ENCODE results near the gene POPDC2. TPM values are rescaled to one million over a fixed set of nuclear protein-coding genes. Genes with fewer than 3 reads are reported as not detected.

Gene POPDC2
- total RNA-seq, 1 experiment from 2014 or later, result 0.37 TPM

GRCh38 chr3:119625451-119626153 is 34.8 kb downstream of the POPDC2 start:
- Histone ChIP-seq H4K5ac (ENCODE audit: insufficient read length, low read depth, low read length) (no peak overlapping the region), H3K27me3 (ENCODE audit: insufficient read depth, low read length) (no peaks in the 10 kb centered on the region; the same call in 1 of the 2 replicates), H4K91ac (ENCODE audit: insufficient read length, low read depth, low read length) (no peak overlapping the region), H3K14ac (ENCODE audit: insufficient read depth, low read length) (no peak overlapping the region), H3K27ac (ENCODE audit: insufficient read length, low read depth, low read length) (no peak overlapping the region), H3K9ac (ENCODE audit: extremely low read depth, insufficient read length, low read length) (no peak overlapping the region), H3K79me2 (ENCODE audit: insufficient read depth, low read length) (no peaks in the 10 kb centered on the region), H2AK5ac (ENCODE audit: insufficient read length, low read length) (no peak overlapping the region), H3K4ac (ENCODE audit: low read depth, low read length) (no peak overlapping the region), H2BK12ac (ENCODE audit: insufficient read length, low read depth, low read length) (no peak overlapping the region), H2BK120ac (ENCODE audit: low read depth, low read length, poor library complexity, severe bottlenecking) (no peak overlapping the region), H4K8ac (replicated peaks; ENCODE audit: insufficient read length, low read depth, low read length) (no peak overlapping the region), H3K18ac (ENCODE audit: insufficient read length, low read depth, low read length) (no peak overlapping the region), H3T11ph (ENCODE audit: low read length) (no peak overlapping the region), H3K4me1 (ENCODE audit: insufficient read depth, low read length) (no peaks in the 10 kb centered on the region), H3K23me2 (ENCODE audit: insufficient read length, low read depth, low read length, poor library complexity, severe bottlenecking) (no peaks in the 10 kb centered on the region), H4K20me1 (ENCODE audit: control insufficient read depth, insufficient read depth, insufficient read length) (no peaks in the 10 kb centered on the region), H3K56ac (ENCODE audit: insufficient read length, low read depth, low read length) (no peak overlapping the region), H3K9me3 (ENCODE audit: control insufficient read depth, low read depth, low read length) (no peaks in the 10 kb centered on the region), H2AFZ (ENCODE audit: low read length) (no peak overlapping the region), H2BK5ac (ENCODE audit: insufficient read length, low read length) (no peak overlapping the region), H3K23ac (ENCODE audit: insufficient read length, low read depth, low read length) (no peak overlapping the region), H2BK20ac (ENCODE audit: low read depth, low read length, poor library complexity, severe bottlenecking) (no peak overlapping the region), H2BK15ac (ENCODE audit: low read depth, low read length) (no peak overlapping the region), H3K79me1 (ENCODE audit: insufficient read depth, low read depth, low read length, poor library complexity, severe bottlenecking) (no peaks in the 10 kb centered on the region), H3K4me2 (ENCODE audit: insufficient read depth, insufficient read length, low read length) (no peak overlapping the region)
- peaks cover 4% of the 10 kb centered on the region for H3K27me3 Mint-ChIP-seq (ENCODE audit: low read depth)
- peaks cover 18 to 21% of the 10 kb centered on the region in 2 experiments for H3K4me1 Mint-ChIP-seq
- no peak for DNase-seq
- TF ChIP-seq CTCF (conservative IDR thresholded peaks at IDR 0.05), result no peak
- H3K4me3 Mint-ChIP-seq, result no peak overlapping the region
- H3K27ac Mint-ChIP-seq, result no peak overlapping the region
- H3K9me3 Mint-ChIP-seq, result no peaks in the 10 kb centered on the region; a peak in 1 of 5 replicates
- no peaks in the 10 kb centered on the region for H3K36me3 Mint-ChIP-seq (ENCODE audit: insufficient read depth in 1 of 3, low read depth in 3 of 3)
- no CpG with 5 or more reads among the region's 8 CpGs for WGBS (ENCODE audit: extremely low coverage, insufficient read length, low lambda C conversion rate)
